Endothelial cell of umbilical vein (primary cell): ENCODE data around the gene PARS2.

Experiments used
- CTCF ChIP-seq, 2 donors: IDR thresholded peaks; 1 replicate in 1 of 2; 2 replicates in 1 of 2; pipeline ENCODE4 v1.5.1; 2011; ENCODE audit warnings: low read length in 2 of 2, mild to moderate bottlenecking in 2 of 2, moderate library complexity in 2 of 2, control low read depth in 1 of 2, inconsistent platforms in 1 of 2, low read depth in 1 of 2; ENCODE audit not compliant: insufficient read depth in 1 of 2; ENCODE audit errors: extremely low read depth in 1 of 2
- EZH2 ChIP-seq: IDR thresholded peaks from 2 replicates; pipeline ENCODE4 v1.6.1; 2012; ENCODE audit warnings: borderline replicate concordance, low read depth, mild to moderate bottlenecking, moderate library complexity, low read length, inconsistent platforms; ENCODE audit not compliant: severe bottlenecking
- FOS ChIP-seq: IDR thresholded peaks from 2 replicates; pipeline ENCODE4 v1.6.1; 2011; ENCODE audit warnings: mild to moderate bottlenecking, low read length, moderate library complexity, borderline replicate concordance; ENCODE audit not compliant: insufficient read depth
- GATA2 ChIP-seq: IDR thresholded peaks from 2 replicates; pipeline ENCODE4 v1.7.0; 2011; ENCODE audit warnings: low read depth, mild to moderate bottlenecking, moderate library complexity, mixed read lengths, low read length; ENCODE audit not compliant: insufficient read length, insufficient read depth
- JUN ChIP-seq: IDR thresholded peaks from 2 replicates; pipeline ENCODE4 v1.6.1; 2011; ENCODE audit warnings: borderline replicate concordance, low read depth; ENCODE audit not compliant: insufficient read length, insufficient read depth
- MYC ChIP-seq: IDR thresholded peaks from one replicate; pipeline ENCODE4 v1.6.1; 2011; ENCODE audit warnings: mild to moderate bottlenecking, low read depth, low read length
- POLR2A ChIP-seq: IDR thresholded peaks from 2 replicates; pipeline ENCODE4 v1.6.1; 2012; ENCODE audit warnings: low read depth, mild to moderate bottlenecking, control low read depth, low read length
- POLR2AphosphoS5 ChIP-seq: IDR thresholded peaks from 2 replicates; pipeline ENCODE4 v1.6.1; 2012; ENCODE audit warnings: low read depth, mild to moderate bottlenecking, control low read depth, low read length, moderate library complexity; ENCODE audit not compliant: insufficient read depth
- TF ChIP-seq, protein P1 (sequence below): IDR thresholded peaks from 2 replicates; pipeline ENCODE4 v1.6.1; 2011; ENCODE audit not compliant: insufficient read depth, insufficient read length

- TF ChIP-seq CTCF (IDR thresholded peaks at IDR 0.05; ENCODE audit: extremely low read depth in 1 of 2, insufficient read depth in 1 of 2, low read depth in 1 of 2, low read length in 2 of 2) = no peak
- TF ChIP-seq EZH2 = no peak
- TF ChIP-seq POLR2A = no peak
- no peak for TF ChIP-seq MYC
- TF ChIP-seq POLR2AphosphoS5 = no peak
- TF ChIP-seq, protein P1, sequence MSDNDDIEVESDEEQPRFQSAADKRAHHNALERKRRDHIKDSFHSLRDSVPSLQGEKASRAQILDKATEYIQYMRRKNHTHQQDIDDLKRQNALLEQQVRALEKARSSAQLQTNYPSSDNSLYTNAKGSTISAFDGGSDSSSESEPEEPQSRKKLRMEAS = no peak
- peak; percentile 24 for TF ChIP-seq FOS
- TF ChIP-seq GATA2 = no peak
- no peak for TF ChIP-seq JUN
Measured at GRCh38 chr1:54794451-54795355, 30.4 kb upstream of the PARS2 start.
